GM18909 (cell line): ENCODE data around the gene NCBP3.
A peak's percentile ranks its signal among the peaks of the same experiment; 100 is the strongest.

ENCODE experiments used
- ATAC-seq: cut with Tn5 transposase; IDR thresholded peaks from one replicate; pipeline ENCODE4 v1.9.1; 2021; ENCODE audit warnings: mild to moderate bottlenecking; ENCODE audit not compliant: unreplicated experiment, poor library complexity

The NCBP3 gene, protein sequence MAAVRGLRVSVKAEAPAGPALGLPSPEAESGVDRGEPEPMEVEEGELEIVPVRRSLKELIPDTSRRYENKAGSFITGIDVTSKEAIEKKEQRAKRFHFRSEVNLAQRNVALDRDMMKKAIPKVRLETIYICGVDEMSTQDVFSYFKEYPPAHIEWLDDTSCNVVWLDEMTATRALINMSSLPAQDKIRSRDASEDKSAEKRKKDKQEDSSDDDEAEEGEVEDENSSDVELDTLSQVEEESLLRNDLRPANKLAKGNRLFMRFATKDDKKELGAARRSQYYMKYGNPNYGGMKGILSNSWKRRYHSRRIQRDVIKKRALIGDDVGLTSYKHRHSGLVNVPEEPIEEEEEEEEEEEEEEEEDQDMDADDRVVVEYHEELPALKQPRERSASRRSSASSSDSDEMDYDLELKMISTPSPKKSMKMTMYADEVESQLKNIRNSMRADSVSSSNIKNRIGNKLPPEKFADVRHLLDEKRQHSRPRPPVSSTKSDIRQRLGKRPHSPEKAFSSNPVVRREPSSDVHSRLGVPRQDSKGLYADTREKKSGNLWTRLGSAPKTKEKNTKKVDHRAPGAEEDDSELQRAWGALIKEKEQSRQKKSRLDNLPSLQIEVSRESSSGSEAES

DNA sequence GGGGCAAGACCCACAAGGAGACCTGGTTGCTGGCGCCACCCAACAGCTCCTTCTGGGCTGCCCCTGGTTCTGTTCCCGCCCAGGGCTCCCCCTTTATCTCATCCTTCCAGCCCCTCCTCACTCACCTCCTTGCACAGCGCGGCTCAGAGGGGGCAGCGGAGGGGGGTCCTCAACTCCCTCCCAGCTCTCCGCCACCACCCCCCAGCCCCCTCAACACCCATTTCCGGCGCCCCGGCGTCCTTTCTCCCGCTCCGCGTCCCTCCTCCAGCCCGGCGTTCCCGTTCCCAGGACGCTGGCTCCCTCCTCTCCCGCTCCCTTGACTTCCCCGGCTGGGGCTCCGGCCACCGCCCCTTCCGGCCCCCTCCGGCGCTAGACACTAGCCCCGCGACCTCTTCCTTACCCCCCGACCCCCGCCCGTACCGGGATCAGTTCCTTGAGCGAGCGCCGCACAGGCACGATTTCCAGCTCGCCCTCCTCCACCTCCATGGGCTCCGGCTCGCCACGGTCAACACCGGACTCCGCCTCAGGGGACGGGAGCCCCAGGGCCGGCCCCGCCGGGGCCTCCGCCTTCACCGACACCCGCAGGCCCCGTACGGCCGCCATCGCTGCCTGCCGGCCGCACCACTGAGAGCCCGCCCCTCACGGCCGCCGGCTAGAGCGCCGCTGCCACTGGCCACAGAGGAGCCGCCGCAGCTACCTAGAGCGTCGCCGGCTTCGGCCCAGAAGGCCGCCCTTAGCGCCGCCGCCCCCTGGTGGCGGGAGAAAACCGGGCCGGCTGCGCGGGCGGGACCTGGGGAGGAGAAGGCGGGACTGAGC lies at the start of gene NCBP3:
Gene NCBP3, minus strand, starts transcription at position 626 of the 816 bp plus-strand sequence. Its CDS starts 23 bp downstream, at position 603.
- ATAC-seq, result peak; percentile 96

DNA sequence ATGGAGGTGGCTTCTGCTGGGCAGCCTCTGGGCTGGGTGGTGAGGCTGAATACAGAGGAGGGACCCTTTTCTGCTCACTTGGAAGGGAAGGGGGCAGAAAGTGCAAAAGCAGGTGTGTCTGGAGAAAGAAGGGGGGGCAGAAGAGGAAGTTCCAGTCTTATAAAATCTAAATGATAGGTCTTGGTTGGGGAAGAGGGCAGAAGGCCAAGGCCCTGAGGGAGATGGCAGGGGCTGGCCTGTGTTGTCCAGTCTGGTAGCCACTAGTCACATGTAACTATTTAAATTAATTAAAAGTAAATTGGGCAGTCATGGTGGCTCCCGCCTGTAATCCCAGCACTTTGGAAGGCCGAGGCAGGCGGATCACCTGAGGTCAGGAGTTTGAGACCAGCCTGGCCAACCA lies 49.3 kb upstream of the NCBP3 start:
- no peak for ATAC-seq

DNA sequence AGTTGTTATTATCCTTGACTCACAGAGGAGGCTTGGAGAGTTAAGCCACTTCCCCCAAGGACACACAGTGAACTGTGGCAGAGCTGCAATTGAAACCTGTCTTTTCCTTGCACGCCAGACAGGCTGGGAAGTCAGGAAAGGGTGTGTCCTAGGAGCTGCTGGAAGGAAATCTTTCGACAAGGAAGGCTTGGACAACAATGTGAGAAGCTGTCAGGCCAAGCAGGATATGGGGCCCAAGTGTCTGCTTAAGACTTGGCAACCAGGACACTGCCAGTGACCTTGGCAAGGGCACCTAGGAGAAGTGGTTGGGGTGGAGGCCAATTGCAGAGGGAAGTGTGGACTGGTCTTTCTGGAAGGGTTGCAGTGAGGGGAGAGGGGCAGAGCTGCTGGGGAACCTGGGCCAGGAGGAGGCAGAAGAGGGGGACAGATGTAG lies 48.9 kb upstream of the NCBP3 start:
- no peak for ATAC-seq

DNA sequence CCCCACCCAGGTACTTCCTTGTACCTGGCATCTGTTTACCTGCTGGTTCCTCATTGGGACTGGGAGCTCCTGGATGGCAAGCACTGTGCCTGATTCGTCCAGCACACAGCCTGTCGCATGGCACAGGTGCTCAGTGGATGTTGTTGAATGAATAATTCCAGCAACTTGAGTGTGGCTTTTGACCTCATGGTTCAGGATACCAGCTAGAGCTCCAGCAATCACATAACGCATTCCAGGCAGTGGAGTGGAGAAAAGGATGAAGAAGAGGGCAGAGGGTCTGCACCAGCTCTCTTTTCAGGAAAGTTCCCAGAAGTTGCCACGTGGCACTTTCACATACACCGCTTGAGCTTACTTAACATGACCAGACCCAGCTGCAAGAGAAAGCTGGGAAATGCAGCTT lies 48.1 kb upstream of the NCBP3 start:
- ATAC-seq, result no peak

DNA sequence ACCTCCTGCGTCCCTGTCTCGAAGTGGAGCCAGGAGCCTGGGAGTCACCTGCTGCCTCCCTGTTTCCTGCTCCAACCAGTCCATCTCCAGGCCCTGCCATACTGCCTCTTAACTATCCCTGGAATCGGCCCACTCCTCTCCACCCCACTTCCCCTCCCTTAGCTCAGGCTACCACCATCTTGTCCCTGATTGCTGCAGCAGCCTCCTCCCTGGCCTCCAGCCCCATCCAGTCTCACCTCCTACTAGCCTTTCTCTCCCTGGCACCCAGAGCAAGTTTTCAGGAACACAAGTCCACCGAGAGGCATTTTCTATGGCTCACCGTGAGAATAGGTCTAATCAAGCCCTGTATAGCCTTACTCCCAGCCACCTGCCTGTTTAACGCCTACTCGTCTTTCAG lies 47.7 kb upstream of the NCBP3 start:
- no peak for ATAC-seq

DNA sequence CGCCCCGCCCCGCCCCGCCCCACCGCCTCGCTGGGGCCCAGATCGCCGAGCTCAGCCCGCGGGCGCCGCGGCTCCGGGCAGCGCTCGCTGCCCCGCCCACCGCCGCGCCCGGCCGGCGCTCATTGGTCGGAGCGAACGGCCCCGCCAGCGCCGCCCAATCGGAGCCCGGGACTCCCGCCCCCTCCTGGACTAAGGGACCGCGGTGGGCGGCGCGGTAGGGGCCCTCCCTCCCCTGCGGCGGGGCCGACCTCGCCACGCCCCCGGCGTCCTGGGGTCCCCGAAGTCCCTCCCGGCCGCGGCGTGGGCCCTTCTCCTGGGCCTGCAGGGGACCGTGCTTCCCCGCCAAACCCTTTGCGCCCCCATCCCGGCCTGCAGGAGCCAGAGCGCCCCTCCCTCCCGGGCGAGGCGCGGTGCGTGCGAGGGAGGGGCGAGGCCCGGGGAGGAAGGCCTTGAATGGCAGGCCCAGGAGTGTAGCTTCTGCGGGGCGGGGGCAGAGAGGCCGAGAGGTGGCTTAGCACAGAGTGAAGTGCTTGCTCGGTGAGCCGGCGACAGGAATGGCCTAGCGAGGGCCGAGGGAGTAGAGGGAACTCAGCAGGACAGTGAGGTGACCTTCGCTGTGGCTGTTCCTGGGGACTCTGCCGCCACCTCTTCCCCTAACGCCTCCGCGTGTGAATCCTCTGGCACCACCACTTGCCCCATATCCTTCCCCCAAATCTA lies 47.1 kb upstream of the NCBP3 start, which contains the start of gene CAMKK1:
Gene CAMKK1, minus strand, starts transcription at position 51 of the 717 bp plus-strand sequence. CDS start 7,366 bp downstream, outside the sequence.
- peak; percentile 88 for ATAC-seq

DNA sequence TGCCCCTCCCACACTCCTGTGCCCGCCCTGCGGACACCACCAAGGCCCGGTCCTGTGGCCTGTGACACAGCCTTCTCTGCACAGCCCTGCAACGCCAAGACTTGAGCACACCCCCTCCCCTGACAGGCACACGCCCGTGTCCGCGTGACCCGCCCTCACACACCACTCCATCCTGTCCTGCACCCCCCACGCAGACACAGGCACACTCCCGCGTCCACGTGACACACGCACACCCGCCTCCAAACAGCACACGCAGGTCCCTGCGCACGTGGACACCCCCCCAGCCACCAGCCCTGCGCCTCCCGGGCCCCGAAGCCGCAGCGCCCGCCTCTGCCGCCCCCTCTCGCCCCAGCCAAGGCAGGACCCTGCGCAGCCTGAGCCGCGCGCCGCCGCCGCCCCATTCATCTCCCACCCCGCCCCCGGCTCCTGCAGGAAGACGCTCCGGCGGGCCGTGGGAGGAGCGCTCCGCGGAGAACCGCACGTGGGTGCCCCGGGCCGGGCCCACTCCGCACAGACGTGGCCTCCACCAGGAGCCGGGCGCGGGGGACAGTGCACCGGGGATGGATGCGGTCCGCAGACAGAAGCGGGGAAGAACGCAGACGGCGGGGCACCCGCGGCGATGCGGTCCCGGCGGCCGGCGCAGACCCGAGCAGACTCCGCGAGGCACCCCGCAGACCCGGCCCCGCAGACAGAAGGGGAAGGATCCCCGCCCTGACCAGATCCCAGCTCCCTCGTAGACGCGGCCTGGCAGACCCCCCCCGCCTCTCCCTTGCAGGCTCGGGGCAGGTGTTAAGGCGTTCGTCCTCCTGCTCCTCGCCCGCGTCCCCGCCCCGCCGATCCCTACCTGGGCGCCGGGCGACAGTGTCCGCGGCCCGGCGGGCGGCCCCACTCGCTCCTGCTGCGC lies 46.3 kb upstream of the NCBP3 start:
- peak; percentile 17 for ATAC-seq

DNA sequence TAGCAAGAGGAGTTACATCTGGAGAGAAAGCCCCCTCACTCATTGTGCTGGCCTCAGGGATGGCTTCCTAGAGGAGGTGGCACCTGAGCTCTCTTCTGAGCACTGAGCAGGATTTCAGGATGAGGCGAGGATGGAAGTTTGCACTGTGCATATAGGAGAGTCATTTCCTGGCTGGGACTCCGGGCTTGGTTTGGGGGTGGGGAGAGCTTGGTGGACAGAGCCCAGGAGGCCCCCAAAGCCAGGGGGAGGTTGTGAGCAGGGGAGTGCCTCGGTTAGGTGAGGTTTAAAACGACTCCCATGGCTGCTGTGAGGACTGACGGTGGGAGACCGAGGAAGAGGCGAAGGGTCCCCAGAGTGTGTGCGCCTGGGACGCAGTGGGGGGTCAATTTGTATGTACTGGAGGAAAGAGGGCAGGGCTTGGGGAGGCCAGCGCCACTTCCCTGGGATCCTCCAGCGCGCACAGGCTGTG lies 45.6 kb upstream of the NCBP3 start:
- no peak for ATAC-seq

DNA sequence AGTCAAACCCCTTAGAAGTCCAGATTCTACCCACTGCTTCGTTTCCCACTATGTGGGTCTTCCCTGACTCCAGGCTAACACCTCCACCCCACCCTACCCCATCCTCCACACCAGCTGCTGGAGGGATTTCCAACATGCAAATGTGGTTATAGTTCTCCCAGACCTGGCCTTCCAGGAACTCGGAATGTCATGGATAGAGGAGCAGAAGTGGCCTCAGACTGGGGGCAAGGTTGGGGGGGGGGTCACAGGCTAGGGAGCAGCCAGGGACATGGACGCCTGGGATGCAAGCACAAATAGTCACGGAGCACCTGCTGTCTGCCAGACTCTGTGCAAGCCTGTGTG lies 44.8 kb upstream of the NCBP3 start:
- ATAC-seq, result no peak

DNA sequence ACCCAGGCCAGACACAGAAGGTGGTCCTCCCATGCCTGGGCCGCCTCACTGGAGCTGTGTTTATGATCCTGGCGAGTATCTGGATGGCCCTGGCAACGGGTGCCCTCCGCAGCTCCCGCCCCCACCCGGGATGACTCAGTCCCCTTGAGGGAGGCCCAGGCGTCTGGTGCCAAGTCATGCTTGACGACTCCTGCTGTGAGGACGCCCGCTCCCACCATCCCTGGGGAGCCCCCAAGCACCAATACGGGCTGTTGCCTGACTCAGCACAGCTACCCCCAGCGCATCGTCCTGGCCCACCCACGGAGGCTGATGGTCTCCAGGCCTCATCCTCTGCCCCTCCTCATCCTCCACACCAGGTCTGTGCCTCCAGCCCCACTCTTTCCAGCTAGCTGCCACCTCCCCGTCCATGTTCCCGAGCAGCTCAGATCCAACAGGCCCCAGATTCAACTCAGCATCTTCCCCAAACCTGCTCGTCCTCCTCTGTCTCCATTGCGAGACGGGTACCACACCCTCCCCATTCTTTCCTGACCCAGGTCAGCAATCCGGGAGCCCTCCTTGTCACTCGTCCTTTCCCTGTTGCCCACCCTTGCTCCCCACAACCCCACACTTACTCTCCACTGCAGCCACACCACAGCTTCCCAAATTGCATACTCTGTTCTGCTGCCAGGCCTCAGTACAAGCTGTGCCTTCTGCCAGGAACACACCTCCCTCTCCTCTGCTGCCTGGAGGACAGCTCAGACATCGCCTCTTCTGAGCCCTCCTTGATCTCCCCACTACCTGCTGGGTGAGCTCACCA lies 44.2 kb upstream of the NCBP3 start:
- no peak for ATAC-seq

DNA sequence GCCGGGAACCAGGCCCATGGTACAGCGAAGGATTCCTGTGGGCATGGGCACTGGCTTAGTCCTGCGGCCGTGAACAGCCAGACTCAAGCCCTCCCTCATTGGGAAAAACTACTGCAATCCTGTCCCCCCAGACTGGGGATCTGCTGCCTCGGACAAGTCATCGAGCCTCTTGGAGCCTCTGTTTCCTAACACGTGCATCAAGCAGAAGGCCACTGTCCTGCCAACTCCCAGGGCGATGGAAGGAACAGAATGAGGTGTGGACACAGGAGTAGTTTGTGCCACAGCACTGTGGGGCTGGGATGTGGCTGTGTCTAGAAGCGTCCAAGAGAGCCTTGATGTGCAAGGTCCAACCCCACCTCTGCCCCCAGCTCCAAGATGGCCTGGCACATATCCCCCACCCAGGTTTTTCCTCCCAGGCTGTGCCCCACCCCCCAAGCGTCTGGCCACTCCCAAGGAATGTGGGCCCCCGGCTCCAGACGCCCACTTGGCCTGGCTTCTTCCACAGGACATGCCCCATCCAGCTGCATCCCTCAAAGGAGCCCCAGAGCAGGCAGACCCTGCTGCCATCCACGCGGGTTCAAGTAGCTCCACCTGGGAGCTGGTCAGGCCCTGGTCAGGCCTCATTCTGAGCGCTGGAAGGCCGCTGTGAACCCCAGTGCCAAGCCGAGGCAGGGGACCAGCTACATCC lies 43.4 kb upstream of the NCBP3 start:
- ATAC-seq, result no peak

DNA sequence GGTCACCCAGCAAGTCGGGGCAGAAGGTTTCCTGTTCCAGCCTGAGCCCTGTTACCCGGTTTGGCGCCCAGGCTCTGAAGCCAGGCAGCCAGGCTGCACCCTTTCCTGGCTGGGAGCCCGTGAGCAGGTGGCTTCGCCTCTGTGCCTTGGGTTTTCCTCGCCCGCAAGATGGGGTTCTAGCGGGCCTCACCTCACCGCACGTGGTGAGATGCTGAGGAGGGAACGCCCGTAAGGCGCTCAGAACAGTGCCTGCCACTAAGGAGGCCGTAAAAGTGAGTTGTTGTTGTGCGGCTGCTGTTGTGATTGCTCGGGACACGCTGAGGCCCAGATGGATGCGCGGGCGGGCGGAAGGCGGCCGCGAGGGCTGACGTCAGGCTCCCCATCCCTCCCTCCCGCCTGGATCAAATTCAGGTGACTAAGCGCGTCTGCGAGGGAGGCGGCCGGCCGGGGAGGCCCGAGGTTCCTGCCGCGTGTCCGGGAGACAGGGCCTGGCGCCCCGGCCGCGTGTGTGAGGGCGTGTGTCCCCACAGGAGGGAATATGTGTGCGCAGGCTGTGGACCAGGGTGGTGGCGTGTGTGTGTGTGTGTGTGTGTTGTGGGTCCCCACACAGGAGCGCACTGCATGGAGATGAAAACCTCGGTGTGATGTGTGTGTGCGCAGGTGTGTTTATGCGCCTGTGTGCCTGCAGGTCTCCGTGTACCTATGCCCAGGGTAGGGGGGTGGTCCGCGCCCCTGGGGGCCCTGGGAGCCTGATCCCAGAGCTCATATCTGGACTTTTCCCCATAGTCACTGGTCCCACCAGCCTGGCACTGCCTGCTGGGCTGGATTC lies 42.5 kb upstream of the NCBP3 start:
- no peak for ATAC-seq

DNA sequence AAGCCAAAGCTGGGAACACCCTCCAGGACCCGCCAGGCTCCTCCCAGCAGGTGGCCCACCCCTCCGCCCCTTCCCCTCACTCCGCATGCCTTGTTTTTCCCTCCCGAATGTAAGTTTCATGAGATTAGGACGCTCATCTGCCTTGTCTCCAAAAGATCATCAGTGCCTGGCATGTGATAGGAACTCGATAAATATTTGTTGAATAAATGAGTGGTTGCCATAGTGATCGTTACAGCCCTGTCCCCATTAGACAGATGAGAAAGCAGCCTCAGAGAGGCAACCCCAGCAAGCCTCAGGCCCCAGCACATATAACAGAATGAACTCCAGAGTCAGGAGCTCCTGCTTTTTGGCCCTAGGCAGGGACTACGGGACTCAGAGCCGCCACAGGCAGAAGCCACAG lies 41.8 kb upstream of the NCBP3 start:
- no peak for ATAC-seq

DNA sequence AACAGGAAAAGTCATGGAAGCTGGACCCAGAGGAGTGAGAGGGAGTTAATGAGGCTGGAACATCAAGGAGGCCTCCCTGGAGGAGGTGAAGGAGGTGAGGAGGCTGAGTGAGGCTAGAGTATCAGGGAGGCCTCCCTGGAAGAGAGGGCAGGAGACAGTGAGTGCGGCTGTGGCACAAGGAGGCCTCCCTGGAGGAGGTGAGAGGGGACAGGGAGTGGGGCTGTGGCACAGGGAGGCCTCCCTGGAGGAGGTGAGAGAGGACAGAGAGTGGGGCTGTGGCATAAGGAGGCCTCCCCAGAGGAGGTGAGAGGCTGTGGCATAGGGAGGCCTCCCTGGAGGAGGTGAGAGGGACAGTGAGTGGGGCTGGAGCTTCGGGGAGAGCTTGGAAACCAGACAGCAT lies 41.3 kb upstream of the NCBP3 start:
- no peak for ATAC-seq

DNA sequence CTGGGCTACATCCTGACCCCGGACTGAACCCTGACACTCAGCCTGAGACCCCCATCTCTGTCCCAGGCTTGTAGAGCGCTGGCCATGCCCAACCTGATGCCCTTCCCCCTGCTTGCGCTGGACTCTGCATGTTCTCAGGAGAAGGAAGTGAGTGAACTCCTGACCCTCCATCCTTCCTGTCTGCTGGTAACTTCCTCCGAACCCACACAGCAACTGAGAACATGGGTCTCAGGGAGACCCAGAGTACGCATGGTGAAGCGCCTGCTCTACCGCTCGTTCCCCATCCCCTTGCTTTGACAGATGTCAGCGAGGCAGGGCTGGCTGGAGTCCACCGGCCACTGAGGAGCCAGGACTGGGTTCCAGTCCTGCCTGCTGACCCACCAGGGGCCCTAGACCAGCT lies 40.7 kb upstream of the NCBP3 start:
- no peak for ATAC-seq

DNA sequence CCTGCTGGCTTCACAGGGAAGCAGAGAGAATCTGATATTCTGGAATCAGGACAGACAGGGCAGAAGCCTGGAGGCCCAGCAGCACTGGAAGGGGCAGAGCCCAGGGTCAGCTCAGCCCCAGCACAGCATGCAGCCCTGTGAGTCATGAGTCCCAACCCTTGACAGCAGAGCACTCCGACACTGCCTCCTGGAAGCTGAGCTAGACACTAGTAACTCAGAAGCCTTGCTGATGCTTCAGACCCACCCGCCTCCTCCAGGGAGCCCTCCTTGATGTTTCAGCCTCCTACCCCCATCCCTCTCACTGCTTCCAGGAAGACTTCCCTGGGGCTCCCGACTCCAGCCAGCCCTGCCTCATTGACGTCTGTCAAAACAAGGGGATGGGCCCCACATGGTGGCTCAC lies 39.9 kb upstream of the NCBP3 start:
- no peak for ATAC-seq

DNA sequence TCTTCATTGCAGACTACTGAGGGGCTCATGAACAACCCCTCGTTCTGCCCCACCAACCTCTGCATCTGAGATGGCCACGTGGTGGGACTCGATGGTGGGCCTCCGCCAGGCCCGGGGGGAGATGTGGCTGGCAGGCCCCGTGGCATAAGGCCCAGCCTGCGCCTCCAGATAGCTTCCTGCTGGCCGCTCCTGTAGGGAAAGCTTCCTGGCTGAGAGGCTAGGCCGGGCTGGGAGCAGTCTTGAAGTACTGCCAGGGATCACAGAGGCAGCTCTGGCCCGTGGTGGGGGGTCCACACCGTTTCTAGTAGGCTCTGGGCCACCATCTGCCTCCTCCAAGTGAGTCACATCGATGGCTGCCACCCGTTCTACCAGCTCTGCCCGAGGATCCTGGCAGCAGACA lies 39.2 kb upstream of the NCBP3 start:
- ATAC-seq, result no peak
